NCI-H345 (cell line): ENCODE data around the gene C3orf52.

Experiments used
- DNase-seq: peaks from one replicate; lab custom pipeline; 2025; lab: John Stamatoyannopoulos, UW

The C3orf52 gene

DNA sequence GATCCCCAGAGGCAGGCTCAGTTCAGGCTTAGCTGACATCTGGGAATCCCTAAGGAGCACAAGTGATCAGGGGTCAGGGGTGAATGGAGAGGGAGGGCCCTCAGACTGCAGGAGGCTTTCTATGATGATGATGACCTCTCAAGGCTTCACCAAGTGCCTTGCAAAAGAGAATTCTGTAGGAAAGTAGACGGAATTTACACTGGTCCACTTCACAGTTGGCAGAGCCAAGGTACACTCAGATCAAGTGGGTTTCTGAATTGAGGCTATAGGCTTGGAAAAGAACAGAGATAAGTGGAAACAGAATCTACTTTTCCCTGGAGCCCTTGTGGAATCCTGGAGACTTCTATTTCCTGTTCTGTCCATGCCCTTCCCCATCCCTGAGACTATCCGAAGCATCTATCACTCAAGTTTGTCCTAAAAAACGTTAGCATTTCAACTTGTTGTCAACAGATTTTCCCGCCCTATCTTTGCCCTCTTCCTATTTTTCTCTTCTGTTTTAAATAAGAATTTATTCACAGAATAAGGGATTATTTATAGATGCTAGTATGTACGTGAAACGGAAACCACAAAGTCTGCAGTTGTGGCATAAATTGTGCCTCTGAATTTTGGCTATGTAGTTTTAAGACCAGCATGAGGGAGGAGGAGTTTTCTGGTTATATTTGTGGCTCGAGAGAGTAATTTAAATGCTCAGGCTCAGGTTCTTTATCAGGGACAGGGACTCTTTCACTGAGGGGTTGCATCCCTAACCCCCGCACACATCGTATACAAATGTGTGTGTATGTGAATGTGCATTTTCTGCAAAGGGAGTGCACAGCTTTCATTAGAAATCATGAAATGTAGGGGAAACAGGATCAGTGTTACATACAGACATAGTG lies 34.0 kb downstream of the C3orf52 start:
- no peak for DNase-seq

DNA sequence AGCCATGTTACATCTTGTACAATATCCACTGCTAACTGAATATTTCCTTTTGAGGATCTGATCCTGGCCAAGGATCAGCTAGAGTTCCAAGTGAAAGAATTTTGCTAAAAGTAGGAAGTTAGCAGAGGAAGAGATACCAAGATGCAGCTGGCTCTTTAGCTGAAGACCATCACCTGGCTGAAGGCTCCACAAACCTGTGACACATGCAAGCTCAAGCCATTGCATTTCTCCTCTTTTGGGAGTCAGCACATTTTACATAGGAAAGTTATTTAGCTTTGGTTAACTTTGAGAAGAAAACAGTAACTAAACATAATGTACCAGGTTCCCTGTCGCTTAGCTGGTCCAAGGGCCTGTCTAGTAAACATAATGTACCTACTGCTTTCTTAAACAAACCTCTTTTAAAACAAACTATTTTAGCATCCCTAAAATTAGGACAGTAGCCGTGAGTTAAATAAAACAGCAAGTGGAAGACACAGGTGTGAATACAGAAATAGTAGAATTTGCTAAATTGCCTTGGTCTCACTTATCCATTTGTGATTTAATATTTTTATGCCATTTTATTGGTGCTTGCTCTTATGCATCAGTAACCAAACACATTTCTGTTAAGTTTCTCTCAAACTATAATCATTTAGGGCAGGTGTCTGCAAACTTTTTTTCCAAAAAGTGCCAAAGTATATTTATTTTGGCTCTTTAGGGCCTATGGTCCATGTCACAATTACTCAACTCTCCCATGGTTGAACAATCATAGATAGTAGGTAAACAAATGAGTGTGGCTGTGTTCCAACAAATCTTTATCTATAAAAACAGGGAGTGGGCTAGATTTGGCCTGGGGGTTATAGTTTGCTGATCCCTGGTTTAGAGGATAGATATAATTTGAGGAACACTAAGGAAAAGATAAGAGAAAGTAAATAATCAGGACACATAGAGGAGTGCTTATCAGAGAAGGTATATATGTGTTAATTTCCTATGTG lies 35.7 kb downstream of the C3orf52 start:
- no peak for DNase-seq

DNA sequence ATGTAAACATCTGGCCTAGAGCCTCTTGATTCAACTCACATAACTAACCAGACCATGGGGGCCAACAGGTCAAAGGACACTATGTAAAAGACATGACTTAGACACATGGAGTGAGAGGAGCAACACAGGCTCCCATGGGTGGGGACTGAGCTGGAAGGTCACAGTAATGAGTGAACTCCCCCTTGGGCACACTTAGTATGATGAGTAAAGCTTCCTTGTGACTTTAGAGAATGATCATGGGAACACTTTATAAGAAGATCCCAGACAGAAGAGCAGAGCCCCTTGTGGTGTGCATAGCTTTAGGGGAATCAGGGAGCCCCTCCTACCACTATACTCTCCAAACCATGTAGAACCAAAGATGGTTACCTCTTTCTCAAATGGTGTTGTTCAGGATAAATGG lies 36.7 kb downstream of the C3orf52 start:
- no peak for DNase-seq

DNA sequence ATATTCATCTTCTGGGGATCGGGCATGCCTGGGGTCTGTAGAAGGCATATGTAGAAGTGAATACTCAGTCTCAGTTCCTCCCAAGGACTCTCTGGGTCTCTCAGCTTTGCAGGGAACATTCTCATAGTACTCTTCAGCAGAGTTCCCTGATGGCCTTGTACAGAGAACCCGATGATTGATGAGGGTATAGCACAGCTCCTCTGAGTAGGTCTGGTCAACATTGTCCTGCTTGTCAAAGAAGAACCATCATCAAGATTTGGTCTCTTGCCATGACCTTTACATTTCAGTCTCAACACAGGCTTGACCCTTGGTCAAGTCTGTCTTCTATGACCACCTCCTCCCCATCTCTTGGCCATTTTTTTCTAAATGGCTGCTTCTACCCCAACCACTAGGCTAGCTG lies 37.4 kb downstream of the C3orf52 start:
- DNase-seq, result no peak

DNA sequence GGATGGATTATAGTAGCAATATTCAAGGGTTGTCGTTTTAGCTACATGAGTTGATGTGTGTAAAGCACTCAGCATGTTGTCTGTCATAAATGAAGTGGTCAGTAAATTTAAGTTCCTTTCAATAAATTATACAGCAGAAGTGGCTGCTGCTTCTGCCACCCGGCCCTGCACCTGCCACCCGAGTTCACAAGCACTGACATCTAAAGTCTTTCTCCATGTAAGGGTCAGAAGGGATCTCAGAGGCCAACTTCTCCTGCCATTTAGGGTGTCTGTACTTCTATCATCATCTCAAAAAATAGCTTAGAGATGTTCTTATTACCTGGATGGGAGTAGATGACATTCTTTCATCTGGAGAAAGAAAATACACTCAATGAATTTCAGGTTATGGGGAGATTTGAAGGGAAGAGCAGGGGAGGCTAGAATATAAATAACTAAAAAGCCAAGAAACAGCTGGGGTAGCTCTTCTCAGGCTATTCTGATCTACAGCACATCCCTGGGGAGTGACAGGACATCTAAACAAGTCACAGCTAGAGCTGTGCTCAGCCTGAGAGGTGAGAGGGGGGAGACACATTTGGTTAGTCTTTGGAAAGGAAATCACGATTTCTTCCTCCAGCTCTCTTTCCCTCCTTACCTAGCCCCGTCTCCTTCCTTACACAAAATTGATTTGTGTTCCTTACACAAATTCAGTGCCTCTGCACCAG lies 38.9 kb downstream of the C3orf52 start:
- no peak for DNase-seq

DNA sequence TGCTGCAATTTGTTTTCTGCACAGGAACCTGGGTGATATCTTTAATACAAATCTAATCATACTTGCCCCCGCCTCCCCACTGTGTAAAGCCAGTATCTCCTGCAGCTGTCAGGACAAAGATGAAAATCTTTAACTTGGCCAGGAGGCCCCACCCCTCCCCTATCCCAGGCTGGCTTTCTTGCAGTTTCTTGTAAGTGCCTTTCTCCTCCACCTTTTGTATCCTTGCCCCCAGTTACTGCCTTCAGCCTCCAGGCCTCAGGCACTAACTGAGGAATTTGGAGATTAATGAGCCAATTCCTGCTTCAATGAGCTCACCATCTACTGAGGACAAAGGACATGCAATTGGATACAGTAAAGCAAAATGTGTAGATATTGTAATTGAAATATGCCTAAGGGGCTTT lies 40.3 kb downstream of the C3orf52 start:
- no peak for DNase-seq

DNA sequence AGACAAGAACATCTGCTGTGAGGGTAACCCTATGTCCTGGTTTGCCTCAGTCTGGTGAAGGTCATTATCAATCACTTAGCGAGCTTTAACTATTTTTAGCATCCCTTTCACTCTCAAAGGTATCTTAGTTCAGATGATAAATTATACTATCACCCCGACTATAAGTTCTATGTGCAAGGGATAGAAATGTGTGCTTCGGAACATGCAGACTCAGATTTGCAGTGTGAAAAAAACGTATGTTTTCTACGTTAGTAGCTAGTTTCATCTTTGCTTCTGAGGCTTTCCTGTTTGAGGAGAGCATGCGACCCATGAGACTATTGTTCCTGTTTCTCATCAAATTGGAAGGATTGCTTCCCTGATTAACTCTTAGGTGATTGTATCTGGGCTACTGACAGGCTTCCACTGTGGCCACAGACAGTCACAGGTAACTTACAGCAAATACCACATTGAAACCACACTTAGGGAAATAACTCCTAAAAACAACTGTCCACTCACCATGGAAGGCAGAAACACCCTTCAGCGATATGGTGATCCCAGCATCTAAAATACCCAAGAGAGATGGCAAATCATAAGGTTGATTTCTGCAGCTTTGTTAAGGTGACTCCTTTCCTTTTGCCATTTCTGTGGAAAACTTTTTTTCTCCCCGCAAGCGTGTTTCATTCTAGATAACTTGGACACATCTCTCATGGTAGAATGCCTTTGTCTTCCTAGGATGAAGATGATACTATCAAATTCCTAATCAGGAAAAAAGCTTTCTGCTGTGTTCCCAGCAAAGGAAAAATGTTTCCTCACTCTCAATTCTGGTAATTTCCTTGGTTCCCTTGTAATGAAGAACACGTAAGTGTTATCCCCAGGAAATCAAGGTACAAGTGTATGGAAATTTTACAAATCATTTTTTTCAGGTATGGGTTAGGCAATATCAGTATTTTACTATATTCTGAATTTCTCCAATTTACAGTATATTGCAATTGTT lies 41.6 kb downstream of the C3orf52 start:
- DNase-seq, result no peak

DNA sequence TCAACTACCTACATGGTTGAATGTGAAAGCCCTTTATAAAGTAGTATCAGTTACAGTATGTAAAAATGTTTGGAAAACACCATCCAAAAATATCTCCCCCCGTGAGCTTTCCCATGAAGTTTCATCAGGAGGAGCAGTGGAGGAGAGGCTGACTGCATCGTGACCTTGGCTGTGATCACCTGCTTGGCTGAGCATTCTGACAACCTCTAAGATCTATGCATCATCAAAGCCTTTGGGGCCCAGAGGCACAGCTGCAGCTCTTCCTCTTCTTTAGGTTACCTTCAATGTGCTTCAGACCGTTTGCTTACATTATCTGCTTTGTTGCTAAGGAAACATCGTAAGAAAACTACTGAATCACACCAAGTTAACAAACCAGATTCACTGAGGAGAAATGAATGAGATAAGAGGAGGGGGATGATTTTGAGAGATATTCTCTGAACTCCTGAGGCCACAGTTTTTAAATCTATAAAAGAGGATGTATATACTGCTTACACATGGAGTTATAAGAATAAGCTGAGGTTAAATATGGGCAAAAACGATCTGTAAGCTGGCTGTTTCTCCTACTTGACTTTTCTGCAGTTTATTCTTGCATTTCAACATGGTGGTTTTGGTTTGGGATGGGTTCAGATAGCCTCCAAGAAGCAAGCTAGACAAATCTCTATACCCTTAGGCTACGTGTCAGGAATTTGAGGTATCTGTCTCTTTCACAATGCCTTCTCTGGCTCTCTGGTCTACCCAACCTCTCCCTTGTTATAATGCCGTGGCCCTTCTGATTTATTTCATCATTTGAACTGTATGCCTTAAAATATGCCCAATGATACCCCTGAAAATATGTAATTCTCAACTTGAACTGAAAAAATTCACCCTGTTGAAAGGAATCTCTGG lies 42.9 kb downstream of the C3orf52 start:
- DNase-seq, result no peak

DNA sequence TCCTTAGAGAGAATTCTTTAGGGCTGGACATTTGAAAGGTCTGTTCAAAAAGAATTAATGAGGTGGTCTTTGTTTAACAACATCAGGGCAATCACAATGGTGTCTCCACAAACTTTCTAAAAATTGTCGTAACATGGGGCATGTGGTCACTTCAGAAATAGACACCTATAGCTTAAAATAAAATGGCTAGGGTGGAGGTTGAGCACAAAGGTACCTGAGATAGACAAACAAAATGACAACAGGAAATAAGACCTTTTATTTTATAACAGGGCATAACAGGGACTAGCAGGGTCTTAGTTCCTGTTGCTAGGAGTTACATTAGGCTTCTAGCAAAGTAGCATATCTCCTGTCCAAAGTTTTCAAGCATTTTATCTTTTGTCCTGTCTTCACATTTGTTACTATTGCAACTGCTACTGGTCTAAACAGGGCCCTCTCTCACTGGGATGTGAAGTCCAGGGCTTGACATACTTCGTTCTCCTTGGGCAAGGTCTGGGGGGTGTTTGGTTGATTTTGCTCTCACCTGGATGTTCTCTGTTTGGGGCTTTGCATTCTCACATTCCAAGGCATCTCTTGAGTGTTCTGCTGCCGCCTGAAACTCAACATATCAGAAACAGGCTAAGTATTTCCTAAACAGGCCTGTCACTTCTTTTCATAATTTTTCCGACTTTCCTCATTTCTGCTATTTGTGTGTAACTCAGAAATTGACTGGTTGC lies 43.9 kb downstream of the C3orf52 start:
- DNase-seq, result no peak

DNA sequence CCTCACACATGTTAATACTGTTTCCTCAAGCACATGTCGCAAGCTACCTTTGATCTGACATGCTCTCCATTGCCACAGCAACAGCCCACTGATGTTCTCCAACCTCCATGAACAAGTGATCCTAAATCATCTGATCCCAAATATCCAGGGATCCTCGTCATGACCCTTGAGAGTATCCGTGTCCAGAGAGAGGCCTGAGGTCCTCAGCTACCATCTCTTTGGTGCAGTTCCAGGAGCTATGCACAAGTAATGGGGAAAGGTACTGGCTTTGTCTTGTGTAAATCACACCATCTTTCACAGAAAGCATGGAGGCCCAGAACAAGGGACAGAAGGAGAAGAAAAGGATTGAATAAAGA lies 44.4 kb downstream of the C3orf52 start:
- DNase-seq, result no peak

DNA sequence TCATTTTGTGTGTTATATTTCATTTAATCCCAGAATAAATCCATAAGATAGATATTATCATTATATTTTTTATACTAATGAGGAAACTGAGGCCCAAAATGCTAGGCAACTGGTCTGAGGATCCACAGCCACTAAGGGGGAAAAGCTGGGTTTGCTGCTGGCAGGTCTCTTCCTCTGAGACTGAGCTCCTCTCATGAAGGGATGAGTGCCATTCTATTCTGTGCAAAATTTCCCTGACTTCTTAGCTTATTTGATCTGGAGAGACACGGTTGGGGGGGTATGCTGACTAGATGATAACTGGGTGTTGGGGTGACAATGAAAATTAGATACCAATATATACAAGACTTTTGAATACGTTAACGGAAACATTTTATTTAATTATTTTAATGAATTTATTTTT lies 44.9 kb downstream of the C3orf52 start:
- no peak for DNase-seq

DNA sequence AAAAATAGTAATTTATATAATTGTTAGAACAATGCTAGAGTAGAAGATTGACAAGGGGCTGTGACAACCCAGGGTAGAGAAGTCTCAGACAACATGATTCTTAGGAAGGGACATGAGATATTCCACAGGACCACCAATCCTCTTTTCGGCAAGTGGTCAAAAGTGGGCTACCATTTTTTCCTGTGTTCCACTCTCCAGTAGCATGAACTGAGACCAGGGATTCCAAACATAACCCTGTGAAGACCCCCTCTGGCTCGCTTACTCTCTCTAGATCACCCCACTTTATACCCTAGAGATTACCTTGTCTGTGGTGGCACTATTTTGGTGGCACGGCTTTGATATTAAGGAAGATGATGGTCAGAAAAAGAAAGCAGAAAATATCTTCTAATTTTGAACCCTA lies 45.9 kb downstream of the C3orf52 start:
- no peak for DNase-seq

DNA sequence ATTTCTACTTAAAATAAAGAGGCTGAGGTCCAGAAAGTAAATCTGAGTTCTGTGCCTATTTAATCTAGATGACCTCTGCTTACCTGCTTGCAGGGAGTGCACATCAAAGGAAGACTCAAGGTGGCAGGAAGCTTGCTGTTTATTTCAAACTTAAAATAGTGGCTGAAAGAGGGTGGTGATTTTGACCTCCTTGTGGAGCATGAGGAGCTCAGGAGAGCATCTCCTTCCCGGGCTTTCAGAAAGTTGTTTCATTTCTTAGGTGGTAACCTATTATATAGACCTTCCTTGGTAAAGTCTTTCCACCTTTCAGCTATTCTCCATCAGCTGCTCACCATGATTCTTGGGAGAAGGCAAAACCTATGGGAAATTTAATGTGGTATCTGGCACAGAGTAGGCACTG lies 46.4 kb downstream of the C3orf52 start:
- DNase-seq, result no peak

DNA sequence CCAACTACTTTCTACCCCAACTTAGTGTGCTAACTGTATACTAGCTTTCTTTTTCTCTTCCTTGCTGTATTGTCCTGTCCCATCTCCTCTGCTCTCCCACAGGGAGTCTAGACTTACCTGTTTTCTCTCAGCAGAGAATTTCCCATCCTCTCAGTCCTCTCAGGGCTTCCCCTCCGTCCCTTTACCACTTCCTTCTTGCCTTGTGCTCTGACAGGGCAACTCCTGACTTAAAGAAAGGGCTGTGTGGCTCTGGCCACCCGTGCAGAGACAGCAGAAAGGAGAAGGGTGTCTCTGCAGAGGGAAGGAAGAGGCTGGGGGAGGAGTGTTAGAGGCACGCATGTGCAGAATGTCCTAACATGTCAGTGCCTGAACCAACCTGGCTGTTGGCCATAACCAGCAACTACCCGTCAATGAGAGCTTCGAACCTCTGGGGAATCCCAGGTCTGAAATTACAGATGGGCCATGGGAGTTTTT lies 46.8 kb downstream of the C3orf52 start, which contains the start of gene GCSAM:
Gene GCSAM (minus strand): TSS at position 274 of the 474 bp plus-strand sequence. CDS start 128 bp downstream, at position 146.
- no peak for DNase-seq

DNA sequence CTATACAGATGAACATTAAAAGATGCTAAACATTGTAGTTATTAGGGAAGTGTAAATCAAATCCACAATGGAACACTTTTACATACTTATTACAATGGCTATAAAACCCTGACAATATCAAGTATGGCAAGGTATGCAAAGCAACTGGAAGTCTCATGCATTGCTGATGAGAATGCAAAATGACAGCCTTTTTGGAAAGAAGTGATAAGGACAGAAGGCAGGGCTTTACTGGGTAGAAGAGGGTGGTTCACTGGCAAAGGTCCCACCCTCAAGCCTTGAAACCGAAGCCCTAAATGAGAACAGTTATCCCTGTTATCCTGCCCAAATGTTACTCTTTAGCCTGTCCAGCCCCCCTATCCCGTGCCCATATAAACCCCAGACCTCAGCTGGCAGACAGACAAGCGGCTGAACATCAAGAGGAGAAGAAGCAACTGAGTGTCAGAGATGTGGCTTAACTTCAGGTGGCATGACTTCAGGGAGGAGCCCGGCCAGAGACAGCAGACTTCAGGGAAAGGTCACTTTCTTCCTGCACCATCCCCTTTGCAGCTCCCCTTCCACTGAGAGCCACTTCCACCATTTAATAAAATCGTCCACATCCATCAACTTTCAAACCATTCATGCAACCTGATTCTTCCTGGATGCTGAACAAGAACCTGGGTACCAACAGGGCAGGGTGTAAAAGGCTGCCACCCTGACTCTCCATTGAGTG lies 47.6 kb downstream of the C3orf52 start:
- DNase-seq, result no peak

DNA sequence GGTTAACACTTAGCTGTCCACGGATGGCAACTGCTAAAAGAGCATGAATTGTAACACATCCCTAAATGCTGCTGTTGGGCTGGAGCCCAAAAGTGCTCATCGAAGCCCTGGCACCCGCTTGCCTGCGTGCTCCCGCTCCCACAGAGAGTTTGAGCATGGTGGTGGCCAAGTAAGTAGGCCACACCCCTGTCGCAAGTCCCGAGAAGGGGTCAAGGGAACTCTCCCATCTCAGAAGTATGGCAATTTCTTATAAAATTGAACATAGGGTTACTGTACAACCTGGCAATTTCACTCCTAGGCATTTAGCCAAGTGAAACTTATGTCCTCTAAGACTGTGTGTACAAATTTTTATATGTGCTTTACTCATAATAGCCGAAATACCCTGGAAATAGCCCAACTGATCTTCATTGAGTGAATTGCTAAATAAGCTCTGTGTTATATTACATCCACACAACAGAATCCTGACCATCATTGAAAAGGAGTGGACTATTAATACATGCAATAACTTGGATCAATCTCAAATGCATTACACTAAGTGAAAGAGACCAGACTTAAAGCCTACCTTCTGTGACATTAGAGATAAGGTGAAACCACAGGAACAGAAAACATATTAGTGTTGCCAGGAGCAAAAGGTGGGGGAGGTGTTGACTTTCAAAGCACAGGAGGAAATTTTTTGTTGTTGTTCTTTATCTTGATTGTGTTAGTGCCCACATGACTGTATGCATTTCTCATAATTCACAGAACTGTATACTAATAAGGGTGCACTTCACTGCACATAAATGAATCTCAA lies 48.3 kb downstream of the C3orf52 start:
- DNase-seq, result no peak

DNA sequence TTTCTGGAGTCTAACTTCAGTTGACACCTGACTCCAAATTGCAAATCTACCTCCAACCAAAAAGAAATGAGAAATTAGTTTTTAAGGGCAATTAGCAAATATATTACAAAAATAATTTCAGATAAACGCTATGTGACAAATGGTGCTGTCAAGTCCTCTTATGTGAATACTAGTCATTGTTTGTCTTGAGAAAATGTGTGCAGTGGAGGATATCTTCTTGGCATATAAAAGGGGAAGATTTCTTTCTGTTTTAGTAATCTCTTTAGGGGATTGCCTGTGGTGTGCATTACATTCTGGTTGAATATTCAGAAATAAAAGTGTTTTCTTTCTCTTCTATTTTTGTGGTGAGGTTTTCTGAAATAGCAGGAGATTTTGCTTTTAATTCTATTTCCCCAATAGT lies 49.9 kb downstream of the C3orf52 start:
- DNase-seq, result no peak
